GM10248 (cell line): ENCODE results near the gene SLC35C1.

Experiments
- CTCF ChIA-PET: fragments of 300-600 bp; sonication (Branson Sonifier 250); formaldehyde crosslinking; extraction: SDS; loops from one replicate; lab custom pipeline; 2021; ENCODE audit warnings: antibody characterized with exemption; lab: Yijun Ruan, JAX
- POLR2A ChIA-PET: fragments of 350-650 bp; sonication (Branson Sonifier 250); formaldehyde crosslinking; extraction: SDS; loops from one replicate; lab custom pipeline; 2020; ENCODE audit warnings: antibody characterized with exemption; lab: Yijun Ruan, JAX
- DNase-seq: peaks from one replicate; pipeline ENCODE4 v3.0.0; 2012; ENCODE audit errors: extremely low spot score
- TF ChIP-seq, protein P1 (sequence below): IDR thresholded peaks from 2 replicates; pipeline ENCODE4 v1.5.1; 2012; ENCODE audit warnings: mild to moderate bottlenecking, low read depth; ENCODE audit errors: extremely low read depth, missing control alignments, control extremely low read depth

SLC35C1 gene

DNA sequence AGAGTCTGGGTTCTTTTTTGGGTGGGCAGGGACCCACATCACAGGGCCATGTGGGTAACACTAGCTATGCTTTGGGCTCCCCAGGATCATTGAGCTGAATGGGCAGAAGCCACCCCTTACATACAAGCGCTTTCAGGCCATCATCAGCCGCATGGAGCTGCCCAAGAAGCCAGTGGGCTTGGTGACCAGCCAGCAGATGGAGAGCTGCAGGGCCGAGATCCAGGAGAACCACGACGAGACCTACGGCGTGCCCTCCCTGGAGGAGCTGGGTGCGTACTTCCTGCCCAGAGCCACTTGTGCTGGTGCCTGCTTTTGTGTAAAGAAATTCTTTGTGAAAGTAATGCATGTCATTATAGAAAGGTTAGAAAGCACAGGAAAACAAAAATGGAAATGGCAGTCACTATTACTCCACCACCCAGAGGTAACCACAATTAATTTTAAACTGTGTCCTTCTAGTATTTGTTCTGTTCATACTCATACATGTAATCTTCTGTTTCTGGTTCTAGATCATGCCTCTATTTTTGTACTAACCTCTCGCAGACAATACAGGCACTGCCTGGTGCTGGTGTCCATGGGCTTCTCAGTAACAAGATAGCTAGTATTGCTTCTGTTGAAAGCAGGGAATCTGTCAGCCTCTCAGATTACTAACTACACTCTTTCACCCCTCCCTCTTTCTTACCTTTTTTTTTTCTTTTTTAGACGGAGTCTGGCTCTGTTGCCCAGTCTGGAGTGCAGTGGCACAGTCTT lies 56.0 kb downstream of the SLC35C1 start:
- DNase-seq, result no peak
- TF ChIP-seq, protein P1, sequence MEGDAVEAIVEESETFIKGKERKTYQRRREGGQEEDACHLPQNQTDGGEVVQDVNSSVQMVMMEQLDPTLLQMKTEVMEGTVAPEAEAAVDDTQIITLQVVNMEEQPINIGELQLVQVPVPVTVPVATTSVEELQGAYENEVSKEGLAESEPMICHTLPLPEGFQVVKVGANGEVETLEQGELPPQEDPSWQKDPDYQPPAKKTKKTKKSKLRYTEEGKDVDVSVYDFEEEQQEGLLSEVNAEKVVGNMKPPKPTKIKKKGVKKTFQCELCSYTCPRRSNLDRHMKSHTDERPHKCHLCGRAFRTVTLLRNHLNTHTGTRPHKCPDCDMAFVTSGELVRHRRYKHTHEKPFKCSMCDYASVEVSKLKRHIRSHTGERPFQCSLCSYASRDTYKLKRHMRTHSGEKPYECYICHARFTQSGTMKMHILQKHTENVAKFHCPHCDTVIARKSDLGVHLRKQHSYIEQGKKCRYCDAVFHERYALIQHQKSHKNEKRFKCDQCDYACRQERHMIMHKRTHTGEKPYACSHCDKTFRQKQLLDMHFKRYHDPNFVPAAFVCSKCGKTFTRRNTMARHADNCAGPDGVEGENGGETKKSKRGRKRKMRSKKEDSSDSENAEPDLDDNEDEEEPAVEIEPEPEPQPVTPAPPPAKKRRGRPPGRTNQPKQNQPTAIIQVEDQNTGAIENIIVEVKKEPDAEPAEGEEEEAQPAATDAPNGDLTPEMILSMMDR, result no peak
- ChIA-PET CTCF (interaction anchor here (1.1 to 2.2 kb wide), 8 partner anchors 10 to 104 kb away, joined by 3 to 11 read pairs (median 4); partner anchors contain the start of gene CRY2), POLR2A (interaction anchor here (1.3 kb wide), 1 partner anchor 14 kb away, joined by 5 read pairs; the partner anchor contains the start of gene CRY2)
